ENCODE measurements around the gene TTC33. TPM values are rescaled to one million over a fixed set of nuclear protein-coding genes. Genes with fewer than 3 reads are reported as not detected.

TTC33 gene
- polyA plus RNA-seq, 1 of the 3 experiments (the other 2 are of a cell fraction), result 2.2 TPM

DNA sequence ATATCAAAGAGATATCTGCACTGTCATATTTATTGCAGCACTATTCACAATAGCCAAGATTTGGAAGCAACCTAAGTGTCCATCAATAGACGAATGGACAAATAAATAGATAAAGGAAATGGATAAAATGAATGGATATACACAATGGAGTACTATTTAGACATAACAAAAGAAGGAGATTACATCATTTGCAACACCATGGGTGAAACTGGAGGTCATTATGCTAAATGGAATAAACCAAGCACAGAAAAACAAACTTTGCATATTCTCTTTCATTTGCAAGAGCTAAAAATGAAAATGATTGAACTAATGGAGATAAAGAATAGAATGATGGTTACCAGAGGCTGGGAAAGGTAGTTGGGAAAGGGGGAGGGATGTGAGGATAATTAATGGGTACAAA is 231.1 kb downstream of the TTC33 start:
- Histone ChIP-seq H3K9me3 (no peaks in the 10 kb centered on the region), H3K9ac (no peak overlapping the region), H4K20me1 (ENCODE audit: insufficient read depth) (no peaks in the 10 kb centered on the region), H3K27me3 (ENCODE audit: insufficient read depth) (no peaks in the 10 kb centered on the region), H3F3A (replicated peaks; ENCODE audit: insufficient read depth) (no peaks in the 10 kb centered on the region), H3K4me2 (no peak overlapping the region), H3K9me2 (0 out of 2 replicates have a peak, but pooled peaks cover 3% of the 10 kb centered on the region), H2AFZ (ENCODE audit: low read depth) (no peak overlapping the region), H3K27ac (ENCODE audit: low read depth in 2 of 2, low read length in 1 of 2) (no peak overlapping the region), H3K4me1 (ENCODE audit: control insufficient read depth in 1 of 2, insufficient read depth in 2 of 2, low read depth in 1 of 2, low read length in 1 of 2) (no peaks in the 10 kb centered on the region), H3K79me2 (ENCODE audit: insufficient read depth) (no peaks in the 10 kb centered on the region), H3K4me3 (ENCODE audit: low read depth in 2 of 2, low read length in 1 of 2) (no peak overlapping the region), H3K36me3 (replicated peaks in 1 of 2; ENCODE audit: control insufficient read depth in 1 of 2, insufficient read depth in 2 of 2, low read length in 1 of 2) (no peaks in the 10 kb centered on the region)
- WGBS (ENCODE audit: low lambda C conversion rate), result 12% methylated on average over 1 of the region's 1 CpG
- POLR2A ChIA-PET, result no interaction called here
- TF ChIP-seq, protein P1, sequence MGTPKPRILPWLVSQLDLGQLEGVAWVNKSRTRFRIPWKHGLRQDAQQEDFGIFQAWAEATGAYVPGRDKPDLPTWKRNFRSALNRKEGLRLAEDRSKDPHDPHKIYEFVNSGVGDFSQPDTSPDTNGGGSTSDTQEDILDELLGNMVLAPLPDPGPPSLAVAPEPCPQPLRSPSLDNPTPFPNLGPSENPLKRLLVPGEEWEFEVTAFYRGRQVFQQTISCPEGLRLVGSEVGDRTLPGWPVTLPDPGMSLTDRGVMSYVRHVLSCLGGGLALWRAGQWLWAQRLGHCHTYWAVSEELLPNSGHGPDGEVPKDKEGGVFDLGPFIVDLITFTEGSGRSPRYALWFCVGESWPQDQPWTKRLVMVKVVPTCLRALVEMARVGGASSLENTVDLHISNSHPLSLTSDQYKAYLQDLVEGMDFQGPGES (IDR thresholded peaks at IDR 0.05; ENCODE audit: low read depth, low read length), result no peak
- TF ChIP-seq GATA2 (CRISPR knock-in tag; IDR thresholded peaks at IDR 0.05) (no peak), FOXM1 (IDR thresholded peaks at IDR 0.05; ENCODE audit: low read depth) (no peak), EZH2phosphoT487 (IDR thresholded peaks at IDR 0.05; ENCODE audit: borderline replicate concordance, low read depth) (no peak), FOSL2 (IDR thresholded peaks at IDR 0.05; ENCODE audit: borderline replicate concordance, low read depth) (no peak), GABPA (IDR thresholded peaks at IDR 0.05; ENCODE audit: low read depth) (no peak), POLR2AphosphoS5 (IDR thresholded peaks at IDR 0.05; ENCODE audit: low read depth, low read length) (no peak)
- TF ChIP-seq, protein P2, sequence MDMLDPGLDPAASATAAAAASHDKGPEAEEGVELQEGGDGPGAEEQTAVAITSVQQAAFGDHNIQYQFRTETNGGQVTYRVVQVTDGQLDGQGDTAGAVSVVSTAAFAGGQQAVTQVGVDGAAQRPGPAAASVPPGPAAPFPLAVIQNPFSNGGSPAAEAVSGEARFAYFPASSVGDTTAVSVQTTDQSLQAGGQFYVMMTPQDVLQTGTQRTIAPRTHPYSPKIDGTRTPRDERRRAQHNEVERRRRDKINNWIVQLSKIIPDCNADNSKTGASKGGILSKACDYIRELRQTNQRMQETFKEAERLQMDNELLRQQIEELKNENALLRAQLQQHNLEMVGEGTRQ (IDR thresholded peaks at IDR 0.05; ENCODE audit: borderline replicate concordance, low read depth, low read length), result no peak
- DNase-seq, result no peak
- CTCF ChIA-PET, result no interaction called here

DNA sequence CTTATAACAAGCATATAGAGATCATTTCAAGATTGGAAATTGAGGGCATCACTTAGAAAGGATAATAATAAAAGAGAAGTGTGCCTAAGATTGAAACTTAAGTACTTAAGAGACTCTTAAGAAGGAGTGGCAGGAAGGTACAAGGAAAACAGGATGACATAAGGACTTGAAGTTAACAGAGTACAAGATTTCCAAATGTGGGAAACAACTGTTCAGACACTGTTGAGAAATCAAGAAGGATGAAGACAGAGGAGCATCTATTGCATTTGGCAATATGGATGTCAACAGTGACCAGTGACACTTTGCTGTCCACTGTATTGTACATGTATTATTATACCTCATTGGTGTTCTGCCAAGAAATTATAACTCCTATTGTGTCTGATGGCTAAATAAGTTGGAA is 233.8 kb downstream of the TTC33 start:
- Histone ChIP-seq H3K9me2 (0 out of 2 replicates have a peak, but pooled peaks cover 3% of the 10 kb centered on the region), H2AFZ (ENCODE audit: low read depth) (no peak overlapping the region), H3K79me2 (ENCODE audit: insufficient read depth) (no peaks in the 10 kb centered on the region), H3F3A (replicated peaks; ENCODE audit: insufficient read depth) (no peaks in the 10 kb centered on the region), H3K9me3 (no peaks in the 10 kb centered on the region), H3K4me3 (ENCODE audit: low read depth in 2 of 2, low read length in 1 of 2) (no peak overlapping the region), H3K27ac (ENCODE audit: low read depth in 2 of 2, low read length in 1 of 2) (no peak overlapping the region), H3K9ac (no peak overlapping the region), H3K4me1 (ENCODE audit: control insufficient read depth in 1 of 2, insufficient read depth in 2 of 2, low read depth in 1 of 2, low read length in 1 of 2) (no peaks in the 10 kb centered on the region), H4K20me1 (ENCODE audit: insufficient read depth) (no peaks in the 10 kb centered on the region), H3K27me3 (ENCODE audit: insufficient read depth) (no peaks in the 10 kb centered on the region), H3K36me3 (replicated peaks in 1 of 2; ENCODE audit: control insufficient read depth in 1 of 2, insufficient read depth in 2 of 2, low read length in 1 of 2) (no peaks in the 10 kb centered on the region), H3K4me2 (no peak overlapping the region)
- POLR2A ChIA-PET, result no interaction called here
- no peak for DNase-seq
- CTCF ChIA-PET, result no interaction called here
- TF ChIP-seq EZH2phosphoT487 (IDR thresholded peaks at IDR 0.05; ENCODE audit: borderline replicate concordance, low read depth), result no peak

- 0 out of 2 replicates have a peak, but pooled peaks cover 3% of the 10 kb centered on the region for H3K9me2 ChIP-seq
- POLR2A ChIA-PET, result no interaction called here
- H3K4me3 ChIP-seq (ENCODE audit: low read depth in 2 of 2, low read length in 1 of 2), result no peak overlapping the region
- H3K27me3 ChIP-seq (ENCODE audit: insufficient read depth), result no peaks in the 10 kb centered on the region
- H3K27ac ChIP-seq (ENCODE audit: low read depth in 2 of 2, low read length in 1 of 2), result no peak overlapping the region
- H3K4me1 ChIP-seq (ENCODE audit: control insufficient read depth in 1 of 2, insufficient read depth in 2 of 2, low read depth in 1 of 2, low read length in 1 of 2), result no peaks in the 10 kb centered on the region
- no peaks in the 10 kb centered on the region for H3K9me3 ChIP-seq
- H3K4me2 ChIP-seq, result no peak overlapping the region
- H3K36me3 ChIP-seq (replicated peaks in 1 of 2; ENCODE audit: control insufficient read depth in 1 of 2, insufficient read depth in 2 of 2, low read length in 1 of 2), result no peaks in the 10 kb centered on the region
- H2AFZ ChIP-seq (ENCODE audit: low read depth), result no peak overlapping the region
- H3F3A ChIP-seq (replicated peaks; ENCODE audit: insufficient read depth), result no peaks in the 10 kb centered on the region
- DNase-seq, result no peak
- CTCF ChIA-PET, result no interaction called here
- no peaks in the 10 kb centered on the region for H3K79me2 ChIP-seq (ENCODE audit: insufficient read depth)
- no peaks in the 10 kb centered on the region for H4K20me1 ChIP-seq (ENCODE audit: insufficient read depth)
- 6% methylated on average over 3 of the region's 3 CpGs for WGBS (ENCODE audit: low lambda C conversion rate)
- H3K9ac ChIP-seq, result no peak overlapping the region
- TF ChIP-seq SIN3A (IDR thresholded peaks at IDR 0.05; ENCODE audit: borderline replicate concordance, low read depth, low read length), result no peak
- no peak for TF ChIP-seq USF1 (IDR thresholded peaks at IDR 0.05; ENCODE audit: borderline replicate concordance, low read depth)
- TF ChIP-seq POLR2AphosphoS5 (IDR thresholded peaks at IDR 0.05; ENCODE audit: low read depth, low read length), result no peak
- TF ChIP-seq RFX5 (IDR thresholded peaks at IDR 0.05; ENCODE audit: low read length), result no peak
- no peak for TF ChIP-seq REST (IDR thresholded peaks at IDR 0.05; ENCODE audit: low read depth, low read length)
- no peak for TF ChIP-seq RCOR1 (IDR thresholded peaks at IDR 0.05; ENCODE audit: low read length)
Observed at GRCh38 chr5:40521108-40521785, 234.5 kb downstream of the TTC33 start.

Data from SK-N-SH (cell line).